ENCODE measurements around the gene EXOC3L1. TPM values are rescaled to one million over a fixed set of nuclear protein-coding genes. Genes with fewer than 3 reads are reported as not detected.

The EXOC3L1 gene
- total RNA-seq, 1 donor from 2014 or later, result 3.9 TPM

- no peak for DNase-seq
- Histone ChIP-seq H3K4me1 (peaks cover 38% of the 10 kb centered on the region), H3K4me3 (peak overlapping the region; percentile 99), H3K27ac (replicated peaks) (peak overlapping the region; percentile 94), H3K36me3 (peaks cover 34% of the 10 kb centered on the region), H3K9me3 (replicated peaks) (no peaks in the 10 kb centered on the region), H3K27me3 (ENCODE audit: low read depth) (no peaks in the 10 kb centered on the region)
- intact Hi-C loops (cut with micrococcal nuclease), result no loop called here
- no peak for TF ChIP-seq CTCF (IDR thresholded peaks at IDR 0.05; ENCODE audit: borderline replicate concordance)
These were observed 36.4 kb upstream of the EXOC3L1 start for GRCh38 chr16:67226295-67226803.

DNA sequence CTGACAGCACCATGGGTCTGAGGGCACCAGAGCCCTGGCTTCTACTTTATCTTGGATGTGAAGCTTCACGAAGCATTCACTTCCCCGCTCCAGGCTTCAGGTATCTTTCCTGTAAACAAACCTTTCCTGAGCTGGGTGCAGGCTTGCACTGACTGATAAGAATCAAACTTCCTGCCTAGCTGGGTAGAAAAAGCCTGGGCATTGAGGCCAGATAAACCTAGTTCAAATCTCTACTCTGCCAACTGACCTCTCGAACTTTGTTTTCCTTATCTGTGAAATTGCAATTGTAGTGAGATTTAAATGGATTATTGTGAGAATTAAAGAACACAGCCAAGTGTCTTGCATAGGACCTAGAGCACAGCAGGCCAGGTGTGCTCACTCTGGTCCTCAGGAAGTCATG lies 34.1 kb upstream of the EXOC3L1 start:
- TF ChIP-seq CTCF (IDR thresholded peaks at IDR 0.05; ENCODE audit: borderline replicate concordance), result no peak
- H3K4me3 ChIP-seq, result no peak overlapping the region
- intact Hi-C loops (cut with micrococcal nuclease), result no loop called here
- peaks cover 38% of the 10 kb centered on the region for H3K4me1 ChIP-seq
- H3K27ac ChIP-seq (replicated peaks), result no peak overlapping the region
- H3K27me3 ChIP-seq (ENCODE audit: low read depth), result no peaks in the 10 kb centered on the region
- no peaks in the 10 kb centered on the region for H3K9me3 ChIP-seq (replicated peaks)
- DNase-seq, result no peak
- peaks cover 11% of the 10 kb centered on the region for H3K36me3 ChIP-seq

GRCh38 chr16:67216612-67217490 lies 26.9 kb upstream of the EXOC3L1 start:
- H3K27me3 ChIP-seq (ENCODE audit: low read depth), result no peaks in the 10 kb centered on the region
- H3K4me1 ChIP-seq, result peaks cover 46% of the 10 kb centered on the region
- peak; percentile 68 for DNase-seq
- H3K4me3 ChIP-seq, result peak overlapping the region; percentile 32
- no peaks in the 10 kb centered on the region for H3K36me3 ChIP-seq
- TF ChIP-seq CTCF (IDR thresholded peaks at IDR 0.05; ENCODE audit: borderline replicate concordance), result no peak
- intact Hi-C loops (cut with micrococcal nuclease), result no loop called here
- no peaks in the 10 kb centered on the region for H3K9me3 ChIP-seq (replicated peaks)
- H3K27ac ChIP-seq (replicated peaks), result peak overlapping the region; percentile 84

DNA sequence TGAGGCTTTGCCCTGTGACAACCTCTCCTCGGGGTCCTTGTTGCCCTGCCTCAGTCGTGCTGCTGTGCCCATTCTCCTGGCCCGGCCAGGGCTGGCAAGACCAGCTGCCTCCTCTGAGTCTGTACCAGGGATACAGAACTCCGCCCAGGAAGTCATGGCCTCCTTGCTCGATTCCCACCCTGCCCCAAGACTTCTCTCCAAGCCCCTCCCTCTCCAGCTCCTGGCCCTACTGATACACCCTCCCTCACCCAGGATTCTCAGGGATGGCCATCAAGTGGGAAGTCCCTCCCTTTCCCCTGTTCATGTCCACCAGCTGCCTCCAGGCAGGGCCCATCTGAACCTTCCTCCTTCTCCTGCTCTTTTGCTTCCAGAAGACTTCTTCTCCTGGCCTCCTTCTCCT lies 25.8 kb upstream of the EXOC3L1 start:
- no peaks in the 10 kb centered on the region for H3K27me3 ChIP-seq (ENCODE audit: low read depth)
- H3K4me1 ChIP-seq, result peaks cover 46% of the 10 kb centered on the region
- H3K36me3 ChIP-seq, result no peaks in the 10 kb centered on the region
- TF ChIP-seq CTCF (IDR thresholded peaks at IDR 0.05; ENCODE audit: borderline replicate concordance), result no peak
- H3K9me3 ChIP-seq (replicated peaks), result no peaks in the 10 kb centered on the region
- no peak overlapping the region for H3K4me3 ChIP-seq
- no peak for DNase-seq
- H3K27ac ChIP-seq (replicated peaks), result no peak overlapping the region
- intact Hi-C loops (cut with micrococcal nuclease), result no loop called here

- no peak for TF ChIP-seq CTCF (IDR thresholded peaks at IDR 0.05; ENCODE audit: borderline replicate concordance)
- Histone ChIP-seq H3K4me1 (peaks cover 46% of the 10 kb centered on the region), H3K9me3 (replicated peaks) (no peaks in the 10 kb centered on the region), H3K36me3 (no peaks in the 10 kb centered on the region), H3K4me3 (no peak overlapping the region), H3K27me3 (ENCODE audit: low read depth) (no peaks in the 10 kb centered on the region), H3K27ac (replicated peaks) (no peak overlapping the region)
- intact Hi-C loops (cut with micrococcal nuclease), result no loop called here
- no peak for DNase-seq
These were observed 23.5 kb upstream of the EXOC3L1 start for GRCh38 chr16:67213197-67214019.

Data from left ventricle myocardium inferior (tissue), 1 donor.